Esophagus muscularis mucosa (tissue), 3 donors: ENCODE data around the gene GEMIN8.

Source experiments
- EP300 ChIP-seq: sonication (generic); formaldehyde crosslinking; IDR thresholded peaks from one replicate; pipeline ENCODE4 v1.6.1; 2017; ENCODE audit warnings: antibody characterized with exemption
- TF ChIP-seq, protein P1 (sequence below), 3 experiments: fragments of 200-600 bp in 2 of 3; fragments of 450-650 bp in 1 of 3; sonication (generic) in 2 of 3; IDR thresholded peaks; one replicate each; pipeline ENCODE4 v1.5.1; 2017 to 2019; ENCODE audit warnings: antibody characterized with exemption in 3 of 3, mild to moderate bottlenecking in 2 of 3, moderate library complexity in 1 of 3

DNA sequence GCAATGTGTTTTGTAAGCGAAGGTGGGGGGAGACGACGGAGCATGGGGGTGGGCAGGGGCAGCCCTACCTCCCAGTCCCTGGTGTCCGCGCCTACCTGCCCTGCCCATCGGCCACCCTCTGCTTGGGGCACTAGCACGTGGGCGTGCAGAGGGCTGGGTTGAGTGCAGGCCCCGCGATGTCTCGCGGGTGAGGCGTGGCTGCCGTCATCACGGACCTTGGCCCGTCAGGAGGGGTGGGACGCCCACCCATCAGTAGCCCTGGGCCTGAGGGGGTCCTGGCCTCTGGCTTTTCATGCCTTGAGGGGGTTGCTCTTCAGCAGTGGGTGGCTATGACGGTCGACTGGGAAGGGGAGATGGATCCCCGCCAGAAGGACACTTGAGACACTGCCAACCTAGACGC, 36.1 kb upstream of the GEMIN8 start:
- TF ChIP-seq, protein P1, sequence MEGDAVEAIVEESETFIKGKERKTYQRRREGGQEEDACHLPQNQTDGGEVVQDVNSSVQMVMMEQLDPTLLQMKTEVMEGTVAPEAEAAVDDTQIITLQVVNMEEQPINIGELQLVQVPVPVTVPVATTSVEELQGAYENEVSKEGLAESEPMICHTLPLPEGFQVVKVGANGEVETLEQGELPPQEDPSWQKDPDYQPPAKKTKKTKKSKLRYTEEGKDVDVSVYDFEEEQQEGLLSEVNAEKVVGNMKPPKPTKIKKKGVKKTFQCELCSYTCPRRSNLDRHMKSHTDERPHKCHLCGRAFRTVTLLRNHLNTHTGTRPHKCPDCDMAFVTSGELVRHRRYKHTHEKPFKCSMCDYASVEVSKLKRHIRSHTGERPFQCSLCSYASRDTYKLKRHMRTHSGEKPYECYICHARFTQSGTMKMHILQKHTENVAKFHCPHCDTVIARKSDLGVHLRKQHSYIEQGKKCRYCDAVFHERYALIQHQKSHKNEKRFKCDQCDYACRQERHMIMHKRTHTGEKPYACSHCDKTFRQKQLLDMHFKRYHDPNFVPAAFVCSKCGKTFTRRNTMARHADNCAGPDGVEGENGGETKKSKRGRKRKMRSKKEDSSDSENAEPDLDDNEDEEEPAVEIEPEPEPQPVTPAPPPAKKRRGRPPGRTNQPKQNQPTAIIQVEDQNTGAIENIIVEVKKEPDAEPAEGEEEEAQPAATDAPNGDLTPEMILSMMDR (IDR thresholded peaks at IDR 0.05), result no peak
- no peak for TF ChIP-seq EP300
